IMR-90 (cell line): ENCODE results near the gene LCE1D. TPM values are rescaled to one million over a fixed set of nuclear protein-coding genes. Genes with fewer than 3 reads are reported as not detected.

ENCODE experiments used
- ATAC-seq: fragments of 200-7000 bp; cut with Tn5 transposase; 2 replicates; pipeline ENCODE4 v1.9.1; 2020; ENCODE audit warnings: low read depth, mild to moderate bottlenecking, moderate library complexity
- BruUV-seq: library from RNA; stranded (reverse); fragments of 400-500 nt; replicated peaks from 2 replicates; lab custom pipeline; 2021; lab: Mats Ljungman, UMichigan
- CTCF ChIA-PET: fragments of 300-600 bp; formaldehyde crosslinking; extraction: SDS; loops from one replicate; lab custom pipeline; 2021; ENCODE audit warnings: antibody characterized with exemption; lab: Yijun Ruan, JAX
- POLR2A ChIA-PET: fragments of 300-600 bp; sonication (Branson Sonifier 250); formaldehyde crosslinking; loops from one replicate; lab custom pipeline; 2022; ENCODE audit warnings: antibody characterized with exemption; ENCODE audit not compliant: unreplicated experiment; lab: Charles Lee
- DNase-seq: peaks from one replicate; pipeline ENCODE4 v3.0.0; 2013
- H2AFZ ChIP-seq: replicated peaks from 2 replicates; pipeline ENCODE3; 2013; ENCODE audit warnings: low read length, mild to moderate bottlenecking; ENCODE audit not compliant: poor library complexity
- H2AK5ac ChIP-seq: 2 replicates; pipeline ENCODE4 v1.6.1; 2013; ENCODE audit warnings: low read depth, low read length, inconsistent platforms
- H2AK9ac ChIP-seq: replicated peaks from 2 replicates; pipeline ENCODE3; 2013; ENCODE audit warnings: mild to moderate bottlenecking, low read depth, low read length, moderate library complexity; ENCODE audit not compliant: poor library complexity
- H2BK120ac ChIP-seq: 2 replicates; pipeline ENCODE4 v1.6.1; 2013; ENCODE audit warnings: low read depth, low read length, inconsistent platforms
- H2BK15ac ChIP-seq: 3 replicates; pipeline ENCODE4 v1.6.1; 2013; ENCODE audit warnings: low read depth, low read length, inconsistent platforms
- H2BK20ac ChIP-seq: 2 replicates; pipeline ENCODE4 v1.6.1; 2013; ENCODE audit warnings: low read depth, mild to moderate bottlenecking, inconsistent platforms, low read length, moderate library complexity
- H2BK5ac ChIP-seq: 2 replicates; pipeline ENCODE4 v1.6.1; 2013; ENCODE audit warnings: mild to moderate bottlenecking, low read depth, low read length, inconsistent platforms; ENCODE audit not compliant: poor library complexity, severe bottlenecking
- H3K14ac ChIP-seq: replicated peaks from 2 replicates; pipeline ENCODE4 v1.6.1; 2013; ENCODE audit warnings: low read depth, low read length, inconsistent platforms
- H3K18ac ChIP-seq: 2 replicates; pipeline ENCODE4 v1.6.1; 2013; ENCODE audit warnings: low read depth, low read length, control low read depth
- H3K23ac ChIP-seq: 2 replicates; pipeline ENCODE4 v1.6.1; 2013; ENCODE audit warnings: low read depth, low read length, inconsistent platforms
- H3K27ac ChIP-seq: 2 replicates; pipeline ENCODE4 v1.5.1; 2013; ENCODE audit warnings: mild to moderate bottlenecking, control low read depth, low read length; ENCODE audit not compliant: insufficient read depth
- H3K27me3 ChIP-seq: 2 replicates; pipeline ENCODE4 v1.6.1; 2013; ENCODE audit warnings: low read length; ENCODE audit not compliant: control insufficient read depth, insufficient read depth
- H3K36me3 ChIP-seq: 2 replicates; pipeline ENCODE4 v1.6.1; 2013; ENCODE audit warnings: low read length, mixed read lengths; ENCODE audit not compliant: control insufficient read depth, insufficient read depth
- H3K4ac ChIP-seq: 2 replicates; pipeline ENCODE4 v1.6.1; 2013; ENCODE audit warnings: low read depth, low read length, inconsistent platforms
- H3K4me1 ChIP-seq: 2 replicates; pipeline ENCODE4 v1.6.1; 2013; ENCODE audit warnings: low read length, mixed read lengths; ENCODE audit not compliant: control insufficient read depth, insufficient read depth
- H3K4me2 ChIP-seq: 2 replicates; pipeline ENCODE4 v1.6.1; 2013; ENCODE audit warnings: low read depth, mild to moderate bottlenecking, control low read depth, low read length, moderate library complexity
- H3K4me3 ChIP-seq: 2 replicates; pipeline ENCODE4 v1.5.1; 2013; ENCODE audit warnings: low read depth, mild to moderate bottlenecking, control low read depth, low read length, moderate library complexity; ENCODE audit not compliant: insufficient read depth
- H3K56ac ChIP-seq: 2 replicates; pipeline ENCODE4 v1.6.1; 2013; ENCODE audit warnings: low read length, inconsistent platforms; ENCODE audit not compliant: insufficient read depth; ENCODE audit errors: extremely low read depth
- H3K79me1 ChIP-seq, 2 experiments: 2 replicates each; pipeline ENCODE4 v1.6.1; 2013; ENCODE audit warnings: low read length in 2 of 2, inconsistent platforms in 1 of 2, low read depth in 1 of 2
- H3K9ac ChIP-seq: 2 replicates; pipeline ENCODE4 v1.6.1; 2013; ENCODE audit warnings: low read depth, low read length, control low read depth
- H3K9me1 ChIP-seq: 2 replicates; pipeline ENCODE4 v1.6.1; 2013; ENCODE audit warnings: low read length, inconsistent platforms; ENCODE audit not compliant: insufficient read depth
- H3K9me3 ChIP-seq: 2 replicates; pipeline ENCODE4 v1.6.1; 2013; ENCODE audit warnings: low read length; ENCODE audit not compliant: control insufficient read depth, insufficient read depth
- H4K20me1 ChIP-seq: 2 replicates; pipeline ENCODE4 v1.6.1; 2013; ENCODE audit warnings: low read length, inconsistent platforms; ENCODE audit not compliant: insufficient read depth
- H4K5ac ChIP-seq: 2 replicates; pipeline ENCODE4 v1.6.1; 2013; ENCODE audit warnings: mild to moderate bottlenecking, low read depth, low read length, control low read depth
- H4K8ac ChIP-seq, 2 experiments: 2 replicates each; pipeline ENCODE4 v1.6.1; 2013; ENCODE audit warnings: low read depth in 2 of 2, low read length in 2 of 2, control low read depth in 1 of 2, inconsistent platforms in 1 of 2
- H4K91ac ChIP-seq: 2 replicates; pipeline ENCODE4 v1.6.1; 2013; ENCODE audit warnings: low read depth, low read length, inconsistent platforms; ENCODE audit not compliant: insufficient read depth
- CHD1 ChIP-seq: IDR thresholded peaks from 2 replicates; pipeline ENCODE4 v1.6.1; 2012; ENCODE audit warnings: low read depth, low read length, improper control_type of control experiment
- ELK1 ChIP-seq: fragments of 150-350 bp; IDR thresholded peaks from 2 replicates; pipeline ENCODE4 v1.6.1; 2016; ENCODE audit warnings: low read depth, mild to moderate bottlenecking, low read length, moderate library complexity, borderline replicate concordance
- MAFK ChIP-seq: IDR thresholded peaks from 2 replicates; pipeline ENCODE4 v1.6.1; 2012; ENCODE audit warnings: low read depth, low read length, improper control_type of control experiment
- NFE2L2 ChIP-seq: fragments of 150-350 bp; IDR thresholded peaks from 2 replicates; pipeline ENCODE4 v1.6.1; 2016; ENCODE audit warnings: low read depth, mild to moderate bottlenecking, low read length
- SMC3 ChIP-seq: fragments of 150-350 bp; IDR thresholded peaks from 2 replicates; pipeline ENCODE4 v1.6.1; 2016; ENCODE audit warnings: low read depth, mild to moderate bottlenecking, antibody characterized with exemption, low read length, moderate library complexity
- WGBS, 2 experiments: methylation state at CpG; one replicate each; pipeline versions ENCODE4 v1.1.5 to v1.1.7; 2013; ENCODE audit warnings: missing lambda C conversion rate in 2 of 2; ENCODE audit not compliant: insufficient read length in 1 of 2; ENCODE audit errors: extremely low coverage in 2 of 2; 5-methylcytosine and 5-hydroxymethylcytosine counted together
- dilution Hi-C: fragments of 300-500 bp; cut with HindIII; formaldehyde crosslinking; loops from one replicate; pipeline ENCODE4 v1.14.3; 2018; ENCODE audit warnings: low sequenced_read_pairs; ENCODE audit not compliant: unreplicated experiment
- in situ Hi-C: fragments of 300-500 bp; cut with MboI; formaldehyde crosslinking; loops from 3 replicates; pipeline ENCODE4 v1.14.3; 2019; ENCODE audit warnings: low sequenced_read_pairs, inconsistent platforms, mixed read lengths
- intact Hi-C: fragments of 100-400 bp; cut with micrococcal nuclease; formaldehyde crosslinking; loops from 2 replicates; pipeline ENCODE4 v1.10.0; 2022
- polyA plus RNA-seq, 3 experiments: library from polyadenylated mRNA; depleted of rRNA; stranded (reverse); fragments of >200 nt; gene quantifications; 2 replicates each; pipeline ENCODE4 v1.2.3, GENCODE V29; 2012; ENCODE audit warnings: low replicate concordance in 1 of 3
- total RNA-seq: library from RNA; depleted of rRNA; stranded (reverse); fragments of >200 nt; gene quantifications from 2 replicates; pipeline ENCODE4 v1.2.3, GENCODE V29; 2012
- TF ChIP-seq, protein P1 (sequence below): fragments of 150-350 bp; IDR thresholded peaks from 2 replicates; pipeline ENCODE4 v1.6.1; 2017; ENCODE audit warnings: mild to moderate bottlenecking, antibody characterized with exemption, low read length, low read depth

Gene LCE1D
- total and polyA plus RNA-seq, 2 of the 4 experiments (the other 2 are of a cell fraction), result not detected

DNA sequence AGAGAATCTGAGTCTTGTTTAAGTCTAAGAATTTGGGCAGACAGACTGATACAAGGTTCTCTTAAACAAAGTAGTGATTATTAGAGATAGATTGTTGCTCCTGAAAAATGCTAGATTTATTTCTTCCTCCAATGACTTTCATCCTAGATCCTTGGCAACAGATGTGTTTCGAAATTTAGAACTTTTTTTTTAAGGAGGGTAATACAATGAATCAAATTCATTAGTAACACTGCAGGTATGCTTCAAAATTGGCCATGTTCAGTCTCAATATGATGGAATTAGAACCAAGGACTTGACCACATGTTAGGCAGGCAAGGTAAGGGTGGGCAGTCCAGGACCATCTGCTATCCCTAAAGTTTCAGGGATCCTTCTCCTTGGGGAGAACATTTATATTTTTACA, 26.1 kb upstream of the LCE1D start:
- H3K56ac ChIP-seq, result no peak overlapping the region
- no peak overlapping the region for H2BK120ac ChIP-seq
- TF ChIP-seq NFE2L2, result no peak
- TF ChIP-seq ELK1, result no peak
- no peak for TF ChIP-seq SMC3
- no peak for TF ChIP-seq CHD1
- TF ChIP-seq, protein P1, sequence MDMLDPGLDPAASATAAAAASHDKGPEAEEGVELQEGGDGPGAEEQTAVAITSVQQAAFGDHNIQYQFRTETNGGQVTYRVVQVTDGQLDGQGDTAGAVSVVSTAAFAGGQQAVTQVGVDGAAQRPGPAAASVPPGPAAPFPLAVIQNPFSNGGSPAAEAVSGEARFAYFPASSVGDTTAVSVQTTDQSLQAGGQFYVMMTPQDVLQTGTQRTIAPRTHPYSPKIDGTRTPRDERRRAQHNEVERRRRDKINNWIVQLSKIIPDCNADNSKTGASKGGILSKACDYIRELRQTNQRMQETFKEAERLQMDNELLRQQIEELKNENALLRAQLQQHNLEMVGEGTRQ, result no peak
- no peak for TF ChIP-seq MAFK
- H4K5ac ChIP-seq, result no peak overlapping the region
- ChIA-PET POLR2A (no interaction called here), CTCF (no interaction called here)
- H2BK15ac ChIP-seq, result no peak overlapping the region
- H3K9ac ChIP-seq, result no peak overlapping the region
- no peak overlapping the region for H3K4ac ChIP-seq
- no peak overlapping the region for H3K27ac ChIP-seq
- H3K4me3 ChIP-seq, result no peak overlapping the region
- H3K4me2 ChIP-seq, result no peak overlapping the region
- no peak overlapping the region for H2AK9ac ChIP-seq
- H3K4me1 ChIP-seq, result no peaks in the 10 kb centered on the region
- no peak overlapping the region for H3K23ac ChIP-seq
- DNase-seq (no peak), ATAC-seq (no peak)
- no TSS peak for BruUV-seq
- H3K27me3 ChIP-seq, result no peaks in the 10 kb centered on the region
- H2BK20ac ChIP-seq, result no peak overlapping the region
- in situ Hi-C loops (no loop called here), dilution Hi-C loops (no loop called here), intact Hi-C loops (no loop called here)
- H3K14ac ChIP-seq, result no peak overlapping the region
- no peak overlapping the region for H2BK5ac ChIP-seq
- no peak overlapping the region for H4K91ac ChIP-seq
- H3K36me3 ChIP-seq, result no peaks in the 10 kb centered on the region
- no peak overlapping the region for H3K18ac ChIP-seq
- no peak overlapping the region for H4K8ac ChIP-seq
- no peaks in the 10 kb centered on the region for H3K79me1 ChIP-seq
- no peak overlapping the region for H2AFZ ChIP-seq
- no peak overlapping the region for H2AK5ac ChIP-seq
- no peaks in the 10 kb centered on the region for H3K9me3 ChIP-seq
- WGBS, 2 experiments, result no CpG with 5 or more reads among the region's 1 CpG
- no peaks in the 10 kb centered on the region for H3K9me1 ChIP-seq
- no peaks in the 10 kb centered on the region for H4K20me1 ChIP-seq
